Measurements from ENCODE around the gene SH3RF1. TPM values are rescaled to one million over a fixed set of nuclear protein-coding genes. Genes with fewer than 3 reads are reported as not detected.

Gene SH3RF1
- total RNA-seq, 1 donor = 57.8 TPM

GRCh38 chr4:169052594-169052945 is 218.2 kb downstream of the SH3RF1 start:
- DNase-seq (ENCODE audit: low read depth) = no peak
- no peak for TF ChIP-seq CTCF (IDR thresholded peaks at IDR 0.05; ENCODE audit: insufficient read depth, low read length)
- H3K4me3 ChIP-seq (ENCODE audit: low read depth, low read length) = no peak overlapping the region

- DNase-seq (ENCODE audit: low read depth) = no peak
- no peak for TF ChIP-seq CTCF (IDR thresholded peaks at IDR 0.05; ENCODE audit: insufficient read depth, low read length)
- no peak overlapping the region for H3K4me3 ChIP-seq (ENCODE audit: low read depth, low read length)
Observed at GRCh38 chr4:169051761-169052593, 218.8 kb downstream of the SH3RF1 start.

- DNase-seq (ENCODE audit: low read depth) = no peak
- TF ChIP-seq CTCF (IDR thresholded peaks at IDR 0.05; ENCODE audit: insufficient read depth, low read length) = no peak
- H3K4me3 ChIP-seq (ENCODE audit: low read depth, low read length) = no peak overlapping the region
Observed at GRCh38 chr4:169050881-169051760, 219.6 kb downstream of the SH3RF1 start.

DNA sequence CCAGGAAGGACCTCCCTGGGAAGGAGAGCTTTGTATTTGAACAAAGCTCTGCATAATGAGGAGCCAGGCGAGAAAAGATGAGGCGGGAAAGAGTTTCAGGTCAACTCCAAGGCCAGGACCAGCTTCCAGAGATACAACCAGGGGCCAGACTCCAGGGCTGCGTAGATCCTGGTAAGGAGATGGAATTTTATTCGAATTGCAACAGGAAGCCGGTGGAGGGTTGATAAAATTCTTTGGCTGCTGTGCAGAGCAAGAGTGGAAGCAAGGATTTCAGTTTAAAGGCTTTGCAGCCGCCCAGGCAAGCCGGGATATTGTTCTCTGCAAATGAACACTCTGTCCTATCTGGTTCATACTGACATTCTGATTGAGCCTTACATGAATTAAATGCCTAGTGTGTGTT is 220.5 kb downstream of the SH3RF1 start:
- TF ChIP-seq CTCF (IDR thresholded peaks at IDR 0.05; ENCODE audit: insufficient read depth, low read length) = no peak
- H3K4me3 ChIP-seq (ENCODE audit: low read depth, low read length) = no peak overlapping the region
- peak; percentile 55 for DNase-seq (ENCODE audit: low read depth)

- no peak for TF ChIP-seq CTCF (IDR thresholded peaks at IDR 0.05; ENCODE audit: insufficient read depth, low read length)
- DNase-seq (ENCODE audit: low read depth) = no peak
- no peak overlapping the region for H3K4me3 ChIP-seq (ENCODE audit: low read depth, low read length)
Observed at GRCh38 chr4:169048868-169049414, 221.8 kb downstream of the SH3RF1 start.

DNA sequence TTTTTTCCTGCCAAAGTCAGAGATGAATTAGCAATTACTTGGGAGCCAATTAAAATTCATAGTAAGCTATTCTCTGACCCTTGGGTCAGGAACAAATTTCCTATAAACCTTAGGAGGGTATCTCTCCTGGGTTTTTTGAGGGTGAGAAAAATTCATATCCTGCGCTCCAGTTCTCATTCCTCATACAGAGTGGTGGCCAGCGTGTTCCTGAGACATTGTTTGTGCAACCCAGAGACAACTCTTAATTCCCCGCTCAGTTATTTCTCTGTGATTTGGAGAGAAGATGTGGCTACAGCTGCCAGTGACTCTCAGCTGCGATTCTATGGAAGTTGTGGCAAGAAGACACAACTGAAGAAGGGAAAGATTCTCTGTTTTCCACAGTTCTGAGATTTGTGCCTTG is 222.8 kb downstream of the SH3RF1 start:
- no peak for DNase-seq (ENCODE audit: low read depth)
- TF ChIP-seq CTCF (IDR thresholded peaks at IDR 0.05; ENCODE audit: insufficient read depth, low read length) = no peak
- H3K4me3 ChIP-seq (ENCODE audit: low read depth, low read length) = no peak overlapping the region
